GM10248 (cell line): ENCODE measurements around the gene ADAT3.

Experiments used
- CTCF ChIA-PET: fragments of 300-600 bp; sonication (Branson Sonifier 250); formaldehyde crosslinking; extraction: SDS; loops from one replicate; lab custom pipeline; 2021; ENCODE audit warnings: antibody characterized with exemption; lab: Yijun Ruan, JAX
- POLR2A ChIA-PET: fragments of 350-650 bp; sonication (Branson Sonifier 250); formaldehyde crosslinking; extraction: SDS; loops from one replicate; lab custom pipeline; 2020; ENCODE audit warnings: antibody characterized with exemption; lab: Yijun Ruan, JAX
- DNase-seq: peaks from one replicate; pipeline ENCODE4 v3.0.0; 2012; ENCODE audit errors: extremely low spot score
- CTCF ChIP-seq: IDR thresholded peaks from 2 replicates; pipeline ENCODE4 v1.5.1; 2012; ENCODE audit warnings: mild to moderate bottlenecking, low read depth; ENCODE audit errors: extremely low read depth, missing control alignments, control extremely low read depth

The ADAT3 gene

GRCh38 chr19:1862424-1863327 is 42.5 kb upstream of the ADAT3 start:
- TF ChIP-seq CTCF: no peak
- ChIA-PET POLR2A (no interaction called here), CTCF (no interaction called here)
- DNase-seq: peak; percentile 72

- ChIA-PET CTCF (no interaction called here), POLR2A (no interaction called here)
- DNase-seq: no peak
- no peak for TF ChIP-seq CTCF
These were observed 41.9 kb upstream of the ADAT3 start, which contains the start of gene KLF16 for GRCh38 chr19:1863328-1863637. TSS of gene KLF16 (minus strand) at chr19:1863579. CDS start at chr19:1863497, 82 bp downstream.

DNA sequence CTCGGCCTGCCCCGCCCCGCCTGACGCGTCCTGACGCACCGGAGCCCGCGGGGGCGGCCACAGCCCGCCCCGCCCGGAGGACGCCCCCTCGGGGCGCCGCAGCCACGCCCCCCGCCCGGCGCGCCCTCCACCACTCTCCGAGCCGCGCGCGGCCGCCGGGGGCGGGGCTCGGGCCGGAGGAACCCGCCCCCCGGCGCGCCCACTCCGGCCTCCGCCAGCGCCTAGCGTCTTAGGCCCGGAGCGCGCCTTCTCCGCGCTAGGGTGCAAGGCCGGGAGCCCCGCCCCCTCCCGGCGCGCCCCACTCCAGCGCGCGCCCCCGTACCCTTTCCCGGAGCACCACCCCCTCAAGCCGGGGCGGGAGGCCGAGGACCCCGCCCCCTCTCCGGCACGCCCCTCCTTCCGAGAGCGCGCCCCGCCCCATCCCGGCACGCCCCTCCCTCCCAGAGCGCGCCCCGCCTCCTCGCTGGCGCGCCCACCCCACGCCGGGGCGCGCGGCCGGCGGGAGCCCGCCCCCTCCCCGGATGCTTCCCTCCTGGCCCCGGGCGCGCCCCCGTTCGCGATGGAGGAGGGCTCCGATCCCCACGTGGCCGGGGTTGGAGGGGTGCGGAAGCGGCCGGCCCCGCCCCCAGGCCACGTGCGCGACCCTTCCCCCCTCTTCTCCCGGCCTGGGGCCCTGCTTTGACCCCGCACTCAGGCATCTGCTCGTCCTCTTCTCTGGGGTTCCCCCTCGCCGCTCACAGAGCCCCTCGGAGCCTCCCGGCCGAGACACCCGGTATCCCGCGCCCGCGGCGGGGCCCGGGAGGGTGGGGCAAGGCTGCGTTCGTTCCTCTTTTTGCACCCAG is 41.3 kb upstream of the ADAT3 start:
- ChIA-PET POLR2A (interaction anchor here (0.6 to 1.4 kb wide), 5 partner anchors 8 to 33 kb away, joined by 3 to 7 read pairs (median 5); partner anchors contain the start of gene ABHD17A), CTCF (interaction anchor here (1.0 to 1.6 kb wide), 9 partner anchors 12 to 213 kb away, joined by 3 to 23 read pairs (median 3); partner anchors contain the start of gene REXO1)
- DNase-seq: peak; percentile 94
- TF ChIP-seq CTCF: no peak

- TF ChIP-seq CTCF: peak; percentile 90
- POLR2A ChIA-PET: interaction anchor here (0.6 to 1.4 kb wide), 6 partner anchors 9 to 611 kb away, joined by 3 to 7 read pairs (median 4); partner anchors contain the start of genes ABHD17A and GADD45B
- DNase-seq: peak; percentile 86
- CTCF ChIA-PET: interaction anchor here (0.8 to 1.6 kb wide), 15 partner anchors 11 to 212 kb away, joined by 3 to 23 read pairs (median 3); partner anchors contain the start of genes ADAT3, REXO1 and SCAMP4
These were observed 40.6 kb upstream of the ADAT3 start for GRCh38 chr19:1864480-1865171.

DNA sequence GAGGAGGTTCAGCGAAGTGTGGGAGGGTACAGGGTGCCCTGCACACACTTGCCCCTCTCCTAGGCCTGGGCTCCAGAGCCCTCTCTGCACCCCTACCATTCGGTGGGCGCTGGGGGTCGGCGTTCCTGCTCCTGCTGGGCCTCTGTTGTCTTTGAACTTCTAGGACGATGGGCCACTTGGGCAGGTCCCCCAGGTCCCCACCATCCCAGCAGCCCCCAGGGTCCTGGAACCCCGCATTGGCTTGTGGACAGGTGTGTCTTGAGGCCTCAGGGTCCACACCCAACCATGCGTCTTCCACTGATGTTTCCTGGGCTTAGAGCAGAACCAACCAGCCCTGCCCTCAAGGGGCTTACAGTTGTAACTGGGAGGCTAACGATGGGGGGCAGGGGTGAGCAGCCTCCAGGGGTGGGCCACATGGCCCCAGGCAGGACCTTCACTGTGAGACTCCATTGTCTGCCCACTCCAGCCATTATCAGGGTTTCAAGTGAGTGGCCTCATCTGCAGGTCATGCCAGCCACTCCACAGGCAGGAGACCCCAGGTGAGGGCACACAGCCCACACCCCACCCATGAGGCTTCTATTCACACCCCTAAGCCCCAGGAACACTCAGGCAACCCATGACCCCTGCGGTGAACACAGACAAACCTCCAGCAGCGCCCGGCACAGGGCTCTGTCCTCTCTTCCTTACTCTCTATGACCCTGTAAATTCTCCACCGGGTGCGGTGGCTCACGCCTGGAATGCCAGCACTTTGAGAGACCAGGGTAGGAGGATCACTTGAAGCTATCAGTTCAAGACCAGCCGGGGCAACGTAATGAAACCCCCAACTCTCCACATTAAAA is 39.8 kb upstream of the ADAT3 start:
- POLR2A ChIA-PET: interaction anchor here (0.5 to 1.4 kb wide), 6 partner anchors 10 to 610 kb away, joined by 3 to 7 read pairs (median 5); partner anchors contain the start of genes ABHD17A and GADD45B
- CTCF ChIA-PET: interaction anchor here (0.8 to 1.6 kb wide), 14 partner anchors 10 to 246 kb away, joined by 3 to 23 read pairs (median 3); partner anchors contain the start of genes ADAT3, REXO1 and SCAMP4
- no peak for TF ChIP-seq CTCF

More for the DNA sequence above, 39.8 kb upstream of the ADAT3 start:
- no peak for DNase-seq
